Neural cell (in vitro differentiated cells): ENCODE results near the gene NPHP4. TPM values are rescaled to one million over a fixed set of nuclear protein-coding genes. Genes with fewer than 3 reads are reported as not detected.

Experiments used
- H2AFZ ChIP-seq: fragments of 200-600, 300-800 bp; sonication (generic), shearing (Covaris generic); 2 replicates; pipeline ENCODE4 v1.6.0; 2014; ENCODE audit warnings: low read depth, mild to moderate bottlenecking, antibody characterized with exemption, low read length, moderate library complexity
- H3F3A ChIP-seq: fragments of 200-600 bp; shearing (Covaris generic); 2 replicates; pipeline ENCODE4 v1.6.1; 2016; ENCODE audit warnings: mild to moderate bottlenecking, moderate library complexity, mixed read lengths, antibody characterized with exemption, low read length; ENCODE audit not compliant: insufficient read depth, poor library complexity, severe bottlenecking
- H3K27ac ChIP-seq: fragments of 200-600, 300-800 bp; sonication (generic), shearing (Covaris generic); 2 replicates; pipeline ENCODE4 v1.5.1; 2014; ENCODE audit warnings: mild to moderate bottlenecking, low read length, moderate library complexity
- H3K27me3 ChIP-seq: fragments of 300-800, 200-600 bp; sonication (generic), shearing (Covaris generic); 2 replicates; pipeline ENCODE4 v1.6.0; 2014; ENCODE audit warnings: mild to moderate bottlenecking, low read depth, low read length, moderate library complexity; ENCODE audit not compliant: insufficient read depth
- H3K36me3 ChIP-seq: fragments of 300-800, 200-600 bp; sonication (generic), shearing (Covaris generic); 2 replicates; pipeline ENCODE4 v1.5.1; 2014; ENCODE audit warnings: mild to moderate bottlenecking, antibody characterized with exemption, low read length, moderate library complexity; ENCODE audit not compliant: insufficient read depth
- H3K4me2 ChIP-seq: fragments of 300-800, 200-600 bp; sonication (generic), shearing (Covaris generic); 2 replicates; pipeline ENCODE4 v1.6.0; 2014; ENCODE audit warnings: mild to moderate bottlenecking, low read length
- H3K4me3 ChIP-seq: fragments of 300-800, 200-600 bp; sonication (generic), shearing (Covaris generic); 2 replicates; pipeline ENCODE4 v1.5.1; 2014; ENCODE audit warnings: mild to moderate bottlenecking, low read length, moderate library complexity
- H3K79me2 ChIP-seq: fragments of 200-600 bp; shearing (Covaris generic); replicated peaks from 2 replicates; pipeline ENCODE4 v1.6.0; 2014; ENCODE audit warnings: mild to moderate bottlenecking, low read length, moderate library complexity; ENCODE audit not compliant: insufficient read depth
- H3K9ac ChIP-seq: fragments of 300-800, 200-600 bp; sonication (generic), shearing (Covaris generic); 2 replicates; pipeline ENCODE4 v1.6.1; 2016; ENCODE audit warnings: mild to moderate bottlenecking, low read length, mixed read lengths
- H3K9me2 ChIP-seq: fragments of 200-600 bp; shearing (Covaris generic); 2 replicates; pipeline ENCODE4 v1.6.1; 2016; ENCODE audit warnings: mild to moderate bottlenecking, low read length, mixed read lengths; ENCODE audit not compliant: insufficient read depth
- H3K9me3 ChIP-seq: fragments of 200-600, 300-800 bp; sonication (generic), shearing (Covaris generic); 2 replicates; pipeline ENCODE4 v1.6.1; 2016; ENCODE audit warnings: mild to moderate bottlenecking, mixed run types, low read length, moderate library complexity, mixed read lengths
- H4K20me1 ChIP-seq: fragments of 200-600 bp; shearing (Covaris generic); 2 replicates; pipeline ENCODE4 v1.6.1; 2016; ENCODE audit warnings: mild to moderate bottlenecking, mixed run types; ENCODE audit not compliant: insufficient read depth
- EP300 ChIP-seq: fragments of 450-650 bp; conservative IDR thresholded peaks from 2 replicates; pipeline ENCODE4 v1.6.1; 2014; ENCODE audit warnings: antibody characterized with exemption, mild to moderate bottlenecking, moderate library complexity; ENCODE audit not compliant: poor library complexity, severe bottlenecking
- EZH2 ChIP-seq: fragments of 200-600, 300-800 bp; shearing (Covaris generic), sonication (generic); IDR thresholded peaks from 2 replicates; pipeline ENCODE4 v1.6.1; 2014; ENCODE audit warnings: antibody characterized with exemption, low read length, borderline replicate concordance, mild to moderate bottlenecking; ENCODE audit not compliant: insufficient read depth, poor library complexity, severe bottlenecking
- MXI1 ChIP-seq: fragments of 450-650 bp; conservative IDR thresholded peaks from 2 replicates; pipeline ENCODE4 v1.6.1; 2014; ENCODE audit warnings: antibody characterized with exemption, mild to moderate bottlenecking; ENCODE audit not compliant: poor library complexity, severe bottlenecking
- POLR2AphosphoS5 ChIP-seq: IDR thresholded peaks from 2 replicates; pipeline ENCODE4 v1.6.1; 2012
- RAD21 ChIP-seq: fragments of 450-650 bp; conservative IDR thresholded peaks from 2 replicates; pipeline ENCODE4 v1.6.1; 2014; ENCODE audit warnings: antibody characterized with exemption, mild to moderate bottlenecking, moderate library complexity
- SMC3 ChIP-seq: fragments of 450-650 bp; conservative IDR thresholded peaks from 2 replicates; pipeline ENCODE4 v1.6.1; 2014; ENCODE audit warnings: antibody characterized with exemption, mild to moderate bottlenecking, moderate library complexity; ENCODE audit not compliant: poor library complexity
- TAF1 ChIP-seq: IDR thresholded peaks from 2 replicates; pipeline ENCODE4 v1.6.1; 2012; ENCODE audit warnings: low read depth
- polyA plus RNA-seq: library from polyadenylated mRNA; depleted of rRNA; stranded (reverse); fragments of >200 nt; gene quantifications from 2 replicates; pipeline ENCODE4 v1.2.3, GENCODE V29; 2014
- TF ChIP-seq, protein P1 (sequence below): IDR thresholded peaks from 2 replicates; pipeline ENCODE4 v1.6.1; 2012; ENCODE audit warnings: borderline replicate concordance
- TF ChIP-seq, protein P2 (sequence below): fragments of 450-650 bp; IDR thresholded peaks from 2 replicates; pipeline ENCODE4 v1.5.1; 2014; ENCODE audit warnings: antibody characterized with exemption, mild to moderate bottlenecking, moderate library complexity; ENCODE audit not compliant: poor library complexity, severe bottlenecking

Gene NPHP4
- polyA plus RNA-seq, 1 donor from 2014 or later = 17.1 TPM

DNA sequence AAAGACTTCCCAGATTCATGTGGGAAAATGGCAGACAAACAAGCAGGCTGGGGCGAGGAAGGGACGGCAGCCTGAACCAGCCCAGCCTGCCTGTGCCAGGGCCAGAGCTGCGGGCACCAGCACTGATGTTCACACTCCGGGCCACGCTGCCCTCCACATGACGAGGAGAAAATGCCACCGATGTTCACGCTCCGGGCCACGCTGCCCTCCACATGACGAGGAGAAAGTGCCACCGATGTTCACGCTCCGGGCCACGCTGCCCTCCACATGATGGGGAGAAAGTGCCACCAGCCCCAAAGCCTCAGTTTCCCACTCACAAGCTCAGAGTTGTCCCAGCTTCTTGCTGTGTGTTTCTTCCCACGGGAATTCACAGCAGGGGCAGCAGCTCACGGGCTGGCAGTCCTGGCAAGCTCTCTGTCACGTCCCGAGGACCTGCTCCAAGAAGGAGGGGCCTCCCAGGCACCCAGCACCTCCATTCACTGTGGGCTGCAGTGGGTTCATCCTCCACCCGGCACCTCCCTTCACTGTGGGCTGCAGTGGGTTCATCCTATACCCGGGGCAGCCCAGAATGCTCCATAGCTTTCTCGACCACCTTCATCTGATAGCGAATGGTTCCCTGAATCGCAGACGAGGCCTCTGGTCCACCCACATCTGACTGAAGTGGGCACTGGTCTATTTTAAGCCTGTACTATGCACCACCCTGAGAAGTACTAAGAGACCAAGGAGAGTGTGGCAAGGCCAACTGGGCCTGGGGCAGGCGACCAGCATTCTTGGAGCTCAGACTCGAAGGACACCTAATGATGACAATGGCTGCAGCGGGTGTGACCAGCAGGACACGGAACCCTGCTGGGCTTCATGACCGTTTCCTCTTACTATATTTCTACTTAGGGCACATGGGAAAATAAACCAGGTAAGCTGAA lies 108.8 kb downstream of the NPHP4 start:
- no peak overlapping the region for H3K27ac ChIP-seq
- H3K9me3 ChIP-seq = no peaks in the 10 kb centered on the region
- H3K9me2 ChIP-seq = no peaks in the 10 kb centered on the region
- H3K4me3 ChIP-seq = no peak overlapping the region
- no peaks in the 10 kb centered on the region for H3K36me3 ChIP-seq
- H3K4me2 ChIP-seq = no peak overlapping the region
- no peaks in the 10 kb centered on the region for H3K79me2 ChIP-seq
- H2AFZ ChIP-seq = no peak overlapping the region
- no peak overlapping the region for H3K9ac ChIP-seq
- H4K20me1 ChIP-seq = no peaks in the 10 kb centered on the region
- no peaks in the 10 kb centered on the region for H3F3A ChIP-seq
- no peaks in the 10 kb centered on the region for H3K27me3 ChIP-seq
- no peak for TF ChIP-seq MXI1
- TF ChIP-seq RAD21 = no peak
- no peak for TF ChIP-seq EP300
- no peak for TF ChIP-seq EZH2
- TF ChIP-seq TAF1 = no peak
- TF ChIP-seq SMC3 = no peak
- TF ChIP-seq, protein P1, sequence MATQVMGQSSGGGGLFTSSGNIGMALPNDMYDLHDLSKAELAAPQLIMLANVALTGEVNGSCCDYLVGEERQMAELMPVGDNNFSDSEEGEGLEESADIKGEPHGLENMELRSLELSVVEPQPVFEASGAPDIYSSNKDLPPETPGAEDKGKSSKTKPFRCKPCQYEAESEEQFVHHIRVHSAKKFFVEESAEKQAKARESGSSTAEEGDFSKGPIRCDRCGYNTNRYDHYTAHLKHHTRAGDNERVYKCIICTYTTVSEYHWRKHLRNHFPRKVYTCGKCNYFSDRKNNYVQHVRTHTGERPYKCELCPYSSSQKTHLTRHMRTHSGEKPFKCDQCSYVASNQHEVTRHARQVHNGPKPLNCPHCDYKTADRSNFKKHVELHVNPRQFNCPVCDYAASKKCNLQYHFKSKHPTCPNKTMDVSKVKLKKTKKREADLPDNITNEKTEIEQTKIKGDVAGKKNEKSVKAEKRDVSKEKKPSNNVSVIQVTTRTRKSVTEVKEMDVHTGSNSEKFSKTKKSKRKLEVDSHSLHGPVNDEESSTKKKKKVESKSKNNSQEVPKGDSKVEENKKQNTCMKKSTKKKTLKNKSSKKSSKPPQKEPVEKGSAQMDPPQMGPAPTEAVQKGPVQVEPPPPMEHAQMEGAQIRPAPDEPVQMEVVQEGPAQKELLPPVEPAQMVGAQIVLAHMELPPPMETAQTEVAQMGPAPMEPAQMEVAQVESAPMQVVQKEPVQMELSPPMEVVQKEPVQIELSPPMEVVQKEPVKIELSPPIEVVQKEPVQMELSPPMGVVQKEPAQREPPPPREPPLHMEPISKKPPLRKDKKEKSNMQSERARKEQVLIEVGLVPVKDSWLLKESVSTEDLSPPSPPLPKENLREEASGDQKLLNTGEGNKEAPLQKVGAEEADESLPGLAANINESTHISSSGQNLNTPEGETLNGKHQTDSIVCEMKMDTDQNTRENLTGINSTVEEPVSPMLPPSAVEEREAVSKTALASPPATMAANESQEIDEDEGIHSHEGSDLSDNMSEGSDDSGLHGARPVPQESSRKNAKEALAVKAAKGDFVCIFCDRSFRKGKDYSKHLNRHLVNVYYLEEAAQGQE = no peak
- TF ChIP-seq POLR2AphosphoS5 = no peak
- TF ChIP-seq, protein P2, sequence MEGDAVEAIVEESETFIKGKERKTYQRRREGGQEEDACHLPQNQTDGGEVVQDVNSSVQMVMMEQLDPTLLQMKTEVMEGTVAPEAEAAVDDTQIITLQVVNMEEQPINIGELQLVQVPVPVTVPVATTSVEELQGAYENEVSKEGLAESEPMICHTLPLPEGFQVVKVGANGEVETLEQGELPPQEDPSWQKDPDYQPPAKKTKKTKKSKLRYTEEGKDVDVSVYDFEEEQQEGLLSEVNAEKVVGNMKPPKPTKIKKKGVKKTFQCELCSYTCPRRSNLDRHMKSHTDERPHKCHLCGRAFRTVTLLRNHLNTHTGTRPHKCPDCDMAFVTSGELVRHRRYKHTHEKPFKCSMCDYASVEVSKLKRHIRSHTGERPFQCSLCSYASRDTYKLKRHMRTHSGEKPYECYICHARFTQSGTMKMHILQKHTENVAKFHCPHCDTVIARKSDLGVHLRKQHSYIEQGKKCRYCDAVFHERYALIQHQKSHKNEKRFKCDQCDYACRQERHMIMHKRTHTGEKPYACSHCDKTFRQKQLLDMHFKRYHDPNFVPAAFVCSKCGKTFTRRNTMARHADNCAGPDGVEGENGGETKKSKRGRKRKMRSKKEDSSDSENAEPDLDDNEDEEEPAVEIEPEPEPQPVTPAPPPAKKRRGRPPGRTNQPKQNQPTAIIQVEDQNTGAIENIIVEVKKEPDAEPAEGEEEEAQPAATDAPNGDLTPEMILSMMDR = no peak

DNA sequence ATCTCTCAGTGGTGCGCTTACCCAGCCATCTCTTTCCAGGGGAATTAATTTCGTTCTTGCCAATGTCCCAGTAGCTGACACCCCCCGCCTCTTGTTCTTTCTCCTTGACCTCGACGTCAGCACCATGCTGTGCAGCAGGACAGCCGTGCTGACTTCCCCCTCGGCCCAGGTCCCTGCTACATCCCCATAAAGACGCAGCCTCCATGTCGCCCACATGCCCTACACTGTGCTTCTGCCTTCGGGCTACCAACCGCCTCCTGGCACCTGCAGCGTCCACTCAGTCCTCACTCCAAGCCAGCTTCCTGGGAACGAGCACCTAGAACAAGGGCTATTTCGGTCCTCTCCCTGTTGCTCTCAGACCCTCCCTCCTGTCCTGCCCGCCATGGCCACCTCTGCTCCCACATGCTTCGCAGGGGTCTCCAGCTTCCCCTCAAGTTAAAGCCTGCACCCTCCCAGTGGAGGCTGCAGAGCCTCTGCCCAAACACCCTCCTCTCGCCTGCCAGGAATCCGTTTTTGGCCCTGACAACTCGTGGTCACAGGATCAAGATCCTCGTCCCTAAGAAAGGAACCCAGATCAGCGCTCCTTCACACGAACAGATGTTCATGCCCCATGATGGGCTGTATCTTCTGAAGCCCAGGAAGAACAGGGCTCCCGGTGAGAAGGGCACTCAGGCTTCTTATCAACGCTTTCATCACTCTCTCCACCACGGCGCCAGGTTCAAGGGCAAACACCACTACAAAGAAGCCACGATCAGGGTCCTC lies 109.7 kb downstream of the NPHP4 start:
- Histone ChIP-seq H3K36me3 (no peaks in the 10 kb centered on the region), H3K9ac (no peak overlapping the region), H2AFZ (no peak overlapping the region), H3K4me3 (no peak overlapping the region), H3K4me2 (no peak overlapping the region), H3F3A (no peaks in the 10 kb centered on the region), H3K27ac (no peak overlapping the region), H3K9me2 (no peaks in the 10 kb centered on the region), H4K20me1 (no peaks in the 10 kb centered on the region), H3K79me2 (no peaks in the 10 kb centered on the region), H3K9me3 (no peaks in the 10 kb centered on the region), H3K27me3 (no peaks in the 10 kb centered on the region)
- TF ChIP-seq TAF1 (no peak), EZH2 (no peak), EP300 (no peak), POLR2AphosphoS5 (no peak), MXI1 (no peak), SMC3 (no peak), RAD21 (no peak)
- TF ChIP-seq, protein P1 = no peak
- TF ChIP-seq, protein P2 = no peak
